CD4-positive, alpha-beta T cell treated with Interferon gamma for 1 hour (primary cell): ENCODE measurements around the gene LPP.

Experiments
- DNase-seq: peaks from one replicate; pipeline ENCODE4 v3.0.0-alpha.2; 2020

Gene LPP

GRCh38 chr3:188915127-188915526 is 761.2 kb downstream of the LPP start:
- no peak for DNase-seq

GRCh38 chr3:188916934-188917401 is 763.0 kb downstream of the LPP start:
- no peak for DNase-seq

GRCh38 chr3:188918093-188918492 is 764.1 kb downstream of the LPP start:
- DNase-seq, result no peak

- DNase-seq, result no peak
These were observed 769.7 kb downstream of the LPP start for GRCh38 chr3:188923671-188924070.

- DNase-seq, result no peak
These were observed 771.4 kb downstream of the LPP start for GRCh38 chr3:188925376-188925775.

- DNase-seq, result no peak
These were observed 772.2 kb downstream of the LPP start for GRCh38 chr3:188926111-188926510.

GRCh38 chr3:188926741-188927511 is 773.0 kb downstream of the LPP start:
- DNase-seq, result no peak

GRCh38 chr3:188927971-188928370 is 774.0 kb downstream of the LPP start:
- DNase-seq, result no peak

GRCh38 chr3:188929137-188929536 is 775.2 kb downstream of the LPP start:
- no peak for DNase-seq

- no peak for DNase-seq
These were observed 777.1 kb downstream of the LPP start for GRCh38 chr3:188931036-188931435.

GRCh38 chr3:188931531-188931930 is 777.6 kb downstream of the LPP start:
- DNase-seq, result no peak

GRCh38 chr3:188934989-188935388 is 781.0 kb downstream of the LPP start:
- no peak for DNase-seq

GRCh38 chr3:188936597-188937107 is 782.7 kb downstream of the LPP start:
- DNase-seq, result no peak

- DNase-seq, result no peak
These were observed 783.4 kb downstream of the LPP start for GRCh38 chr3:188937389-188937788.

GRCh38 chr3:188938999-188939398 is 785.0 kb downstream of the LPP start:
- no peak for DNase-seq

- DNase-seq, result no peak
These were observed 786.0 kb downstream of the LPP start for GRCh38 chr3:188939814-188940572.
